ENCODE measurements around the gene ADCY2.

DNA sequence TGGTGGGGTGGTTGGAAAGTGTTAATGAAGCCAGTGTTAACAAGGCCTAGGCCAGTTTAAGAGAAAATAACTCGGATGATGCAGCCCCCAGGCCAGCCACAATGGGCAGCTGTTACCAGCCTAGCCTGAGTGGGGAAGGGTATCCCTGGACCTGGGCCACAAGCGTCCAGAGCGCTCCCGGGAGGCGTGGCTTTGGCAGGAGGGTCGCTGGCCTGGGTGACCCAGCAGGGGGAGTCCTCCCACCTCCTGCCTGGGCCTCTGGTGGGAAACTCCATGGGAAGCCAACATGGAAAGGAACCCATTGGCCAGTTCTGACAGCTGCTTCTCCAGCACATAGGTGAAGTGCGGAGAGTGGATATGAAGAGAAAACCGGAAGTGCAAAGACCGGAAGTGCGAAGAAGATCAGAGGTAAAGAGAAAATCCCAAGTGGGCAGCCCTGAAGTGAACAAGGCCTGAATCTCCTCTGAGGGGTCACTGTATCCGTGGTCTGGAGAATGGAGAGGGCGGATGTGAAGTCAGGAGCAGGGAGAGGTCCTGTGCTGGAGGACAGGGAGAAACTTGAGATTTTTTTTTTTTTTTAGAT, 79.0 kb downstream of the ADCY2 start:
- TF ChIP-seq ZNF883 (CRISPR knock-in tag; IDR thresholded peaks at IDR 0.05; ENCODE audit: not compliant biosample characterization) (no peak), NR2F6 (IDR thresholded peaks at IDR 0.05) (no peak), NR2F6 (CRISPR knock-in tag; IDR thresholded peaks at IDR 0.05) (no peak), CBFB (CRISPR knock-in tag; IDR thresholded peaks at IDR 0.05) (no peak), EP300 (IDR thresholded peaks at IDR 0.05; ENCODE audit: low read depth in 2 of 2, low read length in 2 of 2) (no peak), EP300 (CRISPR knock-in tag; IDR thresholded peaks at IDR 0.05; ENCODE audit: borderline replicate concordance) (no peak), ZNF224 (CRISPR knock-in tag; IDR thresholded peaks at IDR 0.05) (no peak)
- TF ChIP-seq, protein P1, sequence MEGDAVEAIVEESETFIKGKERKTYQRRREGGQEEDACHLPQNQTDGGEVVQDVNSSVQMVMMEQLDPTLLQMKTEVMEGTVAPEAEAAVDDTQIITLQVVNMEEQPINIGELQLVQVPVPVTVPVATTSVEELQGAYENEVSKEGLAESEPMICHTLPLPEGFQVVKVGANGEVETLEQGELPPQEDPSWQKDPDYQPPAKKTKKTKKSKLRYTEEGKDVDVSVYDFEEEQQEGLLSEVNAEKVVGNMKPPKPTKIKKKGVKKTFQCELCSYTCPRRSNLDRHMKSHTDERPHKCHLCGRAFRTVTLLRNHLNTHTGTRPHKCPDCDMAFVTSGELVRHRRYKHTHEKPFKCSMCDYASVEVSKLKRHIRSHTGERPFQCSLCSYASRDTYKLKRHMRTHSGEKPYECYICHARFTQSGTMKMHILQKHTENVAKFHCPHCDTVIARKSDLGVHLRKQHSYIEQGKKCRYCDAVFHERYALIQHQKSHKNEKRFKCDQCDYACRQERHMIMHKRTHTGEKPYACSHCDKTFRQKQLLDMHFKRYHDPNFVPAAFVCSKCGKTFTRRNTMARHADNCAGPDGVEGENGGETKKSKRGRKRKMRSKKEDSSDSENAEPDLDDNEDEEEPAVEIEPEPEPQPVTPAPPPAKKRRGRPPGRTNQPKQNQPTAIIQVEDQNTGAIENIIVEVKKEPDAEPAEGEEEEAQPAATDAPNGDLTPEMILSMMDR (CRISPR knock-in tag; IDR thresholded peaks at IDR 0.05) = no peak
- TF ChIP-seq, protein P2, sequence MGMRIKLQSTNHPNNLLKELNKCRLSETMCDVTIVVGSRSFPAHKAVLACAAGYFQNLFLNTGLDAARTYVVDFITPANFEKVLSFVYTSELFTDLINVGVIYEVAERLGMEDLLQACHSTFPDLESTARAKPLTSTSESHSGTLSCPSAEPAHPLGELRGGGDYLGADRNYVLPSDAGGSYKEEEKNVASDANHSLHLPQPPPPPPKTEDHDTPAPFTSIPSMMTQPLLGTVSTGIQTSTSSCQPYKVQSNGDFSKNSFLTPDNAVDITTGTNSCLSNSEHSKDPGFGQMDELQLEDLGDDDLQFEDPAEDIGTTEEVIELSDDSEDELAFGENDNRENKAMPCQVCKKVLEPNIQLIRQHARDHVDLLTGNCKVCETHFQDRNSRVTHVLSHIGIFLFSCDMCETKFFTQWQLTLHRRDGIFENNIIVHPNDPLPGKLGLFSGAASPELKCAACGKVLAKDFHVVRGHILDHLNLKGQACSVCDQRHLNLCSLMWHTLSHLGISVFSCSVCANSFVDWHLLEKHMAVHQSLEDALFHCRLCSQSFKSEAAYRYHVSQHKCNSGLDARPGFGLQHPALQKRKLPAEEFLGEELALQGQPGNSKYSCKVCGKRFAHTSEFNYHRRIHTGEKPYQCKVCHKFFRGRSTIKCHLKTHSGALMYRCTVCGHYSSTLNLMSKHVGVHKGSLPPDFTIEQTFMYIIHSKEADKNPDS (CRISPR knock-in tag; IDR thresholded peaks at IDR 0.05) = no peak
- TF ChIP-seq, protein P3, sequence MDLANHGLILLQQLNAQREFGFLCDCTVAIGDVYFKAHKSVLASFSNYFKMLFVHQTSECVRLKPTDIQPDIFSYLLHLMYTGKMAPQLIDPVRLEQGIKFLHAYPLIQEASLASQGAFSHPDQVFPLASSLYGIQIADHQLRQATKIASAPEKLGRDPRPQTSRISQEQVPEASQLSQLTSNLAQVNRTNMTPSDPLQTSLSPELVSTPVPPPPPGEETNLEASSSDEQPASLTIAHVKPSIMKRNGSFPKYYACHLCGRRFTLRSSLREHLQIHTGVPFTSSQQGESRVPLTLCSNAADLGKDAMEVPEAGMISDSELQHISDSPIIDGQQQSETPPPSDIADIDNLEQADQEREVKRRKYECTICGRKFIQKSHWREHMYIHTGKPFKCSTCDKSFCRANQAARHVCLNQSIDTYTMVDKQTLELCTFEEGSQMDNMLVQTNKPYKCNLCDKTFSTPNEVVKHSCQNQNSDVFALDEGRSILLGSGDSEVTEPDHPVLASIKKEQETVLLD (CRISPR knock-in tag; IDR thresholded peaks at IDR 0.05; ENCODE audit: low read depth) = no peak
